ENCODE measurements around the gene UGT3A1.

Gene UGT3A1

GRCh38 chr5:35904443-35905132 lies 86.6 kb downstream of the UGT3A1 start:
- DNase-seq: no peak

- no peak for DNase-seq
These were observed 87.5 kb downstream of the UGT3A1 start for GRCh38 chr5:35903631-35904203.

DNA sequence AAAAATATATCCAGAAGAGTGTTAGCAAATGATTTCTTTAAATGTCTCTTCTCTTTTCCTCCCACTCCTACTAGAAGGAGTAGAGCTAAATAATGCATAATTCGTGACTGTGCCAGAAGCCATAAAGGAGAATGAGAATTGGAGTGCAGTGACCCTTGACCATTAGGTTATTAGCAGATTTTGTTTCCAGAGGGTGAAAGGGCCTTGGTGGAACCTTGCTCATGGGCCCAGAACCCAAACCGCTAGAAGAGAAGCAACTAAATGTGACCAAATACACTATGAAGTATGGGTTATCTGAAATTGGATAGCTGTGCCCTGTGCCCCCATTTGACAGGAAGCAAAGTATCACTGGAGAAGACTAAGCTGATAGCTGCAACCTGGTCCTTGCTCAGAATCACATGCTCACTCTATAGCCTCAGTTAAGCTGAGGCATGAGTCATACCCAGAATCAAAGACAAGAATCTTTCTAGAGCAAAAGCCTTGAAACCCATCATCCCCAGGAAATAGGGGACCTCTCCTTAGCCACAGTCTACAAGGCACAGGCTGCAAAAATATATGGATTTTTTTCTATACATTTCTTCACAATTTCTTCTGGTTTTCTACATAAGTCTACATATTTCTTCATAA lies 89.0 kb downstream of the UGT3A1 start:
- no peak for DNase-seq

Measured in NCI-H1436 treated with DMSO at 0.1 percent for 48 hours (cell line).